ENCODE results near the gene FAM136A. TPM values are rescaled to one million over a fixed set of nuclear protein-coding genes. Genes with fewer than 3 reads are reported as not detected.

The FAM136A gene
- total and polyA plus RNA-seq, 2 of the 13 experiments (the other 11 are each of a cell fraction or from before 2014, with no cell fraction given): 77.8 to 126 TPM

- TF ChIP-seq GPN1 (CRISPR knock-in tag; IDR thresholded peaks at IDR 0.05; ENCODE audit: borderline replicate concordance) (no peak), AGO1 (IDR thresholded peaks at IDR 0.05; ENCODE audit: low read depth, low read length, poor library complexity, severe bottlenecking) (peak; percentile 19), RFXANK (CRISPR knock-in tag; IDR thresholded peaks at IDR 0.05) (0 out of 2 replicates have a peak, but pooled peaks have one; percentile 47), ZNF180 (CRISPR knock-in tag; IDR thresholded peaks at IDR 0.05; ENCODE audit: borderline replicate concordance, low read depth) (peak; percentile 68; the same call in 1 of the 2 replicates), ZNF331 (CRISPR knock-in tag; IDR thresholded peaks at IDR 0.05) (peak; percentile 65), ZNF207 (IDR thresholded peaks at IDR 0.05; ENCODE audit: borderline replicate concordance) (no peak), ZMYM2 (CRISPR knock-in tag; IDR thresholded peaks at IDR 0.05) (peak; percentile 85), TEF (CRISPR knock-in tag; IDR thresholded peaks at IDR 0.05) (peak; percentile 22), ZHX1 (CRISPR knock-in tag; IDR thresholded peaks at IDR 0.05; ENCODE audit: low read depth) (no peak), ARNTL (CRISPR knock-in tag; IDR thresholded peaks at IDR 0.05) (no peak), IRF1 (CRISPR knock-in tag; IDR thresholded peaks at IDR 0.05; ENCODE audit: low read depth) (no peak), CAMTA2 (CRISPR knock-in tag; IDR thresholded peaks at IDR 0.05; ENCODE audit: borderline replicate concordance) (peak; percentile 95; the same call in 1 of the 2 replicates), E2F2 (CRISPR knock-in tag; IDR thresholded peaks at IDR 0.05; ENCODE audit: borderline replicate concordance) (0 out of 2 replicates have a peak, but pooled peaks have one; percentile 47), ZNF281 (CRISPR knock-in tag; IDR thresholded peaks at IDR 0.05; ENCODE audit: borderline replicate concordance) (peak; percentile 2; the same call in 1 of the 2 replicates), FOSL1 (CRISPR knock-in tag; IDR thresholded peaks at IDR 0.05; ENCODE audit: borderline replicate concordance) (peak; percentile 59; the same call in 1 of the 2 replicates), ZNF607 (CRISPR knock-in tag; IDR thresholded peaks at IDR 0.05; ENCODE audit: borderline replicate concordance) (peak; percentile 92), TARDBP (CRISPR knock-in tag; IDR thresholded peaks at IDR 0.05) (peak; percentile 87), ZNF883 (CRISPR knock-in tag; IDR thresholded peaks at IDR 0.05; ENCODE audit: not compliant biosample characterization) (peak; percentile 75), ZNF839 (CRISPR knock-in tag; IDR thresholded peaks at IDR 0.05; ENCODE audit: borderline replicate concordance) (peak; percentile 27; the same call in 1 of the 2 replicates), KAT7 (CRISPR knock-in tag; IDR thresholded peaks at IDR 0.05; ENCODE audit: borderline replicate concordance) (peak; percentile 96)
Measured at GRCh38 chr2:70301344-70302194, at the start of gene FAM136A (continued).

Measured in HepG2 (cell line).